ENCODE measurements around the gene CBX2.

DNA sequence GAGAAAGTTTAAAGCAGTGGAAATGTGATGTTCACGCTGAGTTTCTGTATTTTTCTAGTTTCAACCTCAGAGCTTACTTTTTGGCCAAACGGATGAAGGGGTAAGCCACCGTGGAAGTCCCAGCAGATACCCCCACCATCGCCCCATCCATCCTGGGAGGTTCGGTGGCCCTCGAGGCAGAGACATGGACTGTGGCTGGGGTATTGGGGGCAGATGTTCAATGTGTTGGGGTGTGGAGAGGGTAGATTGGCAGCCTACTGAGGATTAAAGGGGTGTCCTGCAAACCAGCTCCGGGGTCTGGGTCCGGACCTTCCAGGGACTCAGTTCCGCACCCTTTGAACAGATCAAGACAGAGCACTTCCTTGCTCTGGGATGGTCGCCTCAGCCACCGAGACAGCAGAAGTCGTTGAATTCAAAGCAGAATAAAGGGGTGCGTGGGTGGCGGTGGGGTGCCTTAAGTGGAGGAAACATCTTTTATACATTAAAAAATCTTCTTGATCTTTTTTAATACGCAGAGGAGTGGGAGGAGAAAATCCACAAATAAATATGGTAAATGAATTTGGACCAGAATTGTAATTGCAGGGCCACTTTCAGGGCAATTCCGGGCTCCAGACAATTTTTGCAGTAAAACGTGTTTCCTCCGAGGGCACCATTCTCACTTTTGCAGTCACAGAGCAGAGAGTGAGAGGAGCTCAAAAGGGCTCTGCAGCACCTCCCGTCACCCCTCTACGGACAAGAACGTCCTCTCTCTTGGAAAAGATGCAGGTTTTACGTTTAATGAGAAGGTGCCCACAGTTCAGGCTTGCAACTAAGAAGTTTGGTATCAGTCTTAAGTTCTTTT lies 27.1 kb downstream of the CBX2 start:
- TF ChIP-seq, protein P1, sequence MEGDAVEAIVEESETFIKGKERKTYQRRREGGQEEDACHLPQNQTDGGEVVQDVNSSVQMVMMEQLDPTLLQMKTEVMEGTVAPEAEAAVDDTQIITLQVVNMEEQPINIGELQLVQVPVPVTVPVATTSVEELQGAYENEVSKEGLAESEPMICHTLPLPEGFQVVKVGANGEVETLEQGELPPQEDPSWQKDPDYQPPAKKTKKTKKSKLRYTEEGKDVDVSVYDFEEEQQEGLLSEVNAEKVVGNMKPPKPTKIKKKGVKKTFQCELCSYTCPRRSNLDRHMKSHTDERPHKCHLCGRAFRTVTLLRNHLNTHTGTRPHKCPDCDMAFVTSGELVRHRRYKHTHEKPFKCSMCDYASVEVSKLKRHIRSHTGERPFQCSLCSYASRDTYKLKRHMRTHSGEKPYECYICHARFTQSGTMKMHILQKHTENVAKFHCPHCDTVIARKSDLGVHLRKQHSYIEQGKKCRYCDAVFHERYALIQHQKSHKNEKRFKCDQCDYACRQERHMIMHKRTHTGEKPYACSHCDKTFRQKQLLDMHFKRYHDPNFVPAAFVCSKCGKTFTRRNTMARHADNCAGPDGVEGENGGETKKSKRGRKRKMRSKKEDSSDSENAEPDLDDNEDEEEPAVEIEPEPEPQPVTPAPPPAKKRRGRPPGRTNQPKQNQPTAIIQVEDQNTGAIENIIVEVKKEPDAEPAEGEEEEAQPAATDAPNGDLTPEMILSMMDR (IDR thresholded peaks at IDR 0.05; ENCODE audit: low read length), result no peak
- TF ChIP-seq EZH2 (IDR thresholded peaks at IDR 0.05; ENCODE audit: borderline replicate concordance, low read length), result no peak
